MM.1S (cell line): ENCODE measurements around the gene BCAS3.

Experiments
- DNase-seq: peaks from one replicate; pipeline ENCODE4 v3.0.0-alpha.2; 2015
- H2AFZ ChIP-seq: fragments of 300-600 bp; sonication (generic); 2 replicates; pipeline ENCODE4 v1.6.0; 2016; ENCODE audit warnings: antibody characterized with exemption, low read length
- H3F3A ChIP-seq: fragments of 300-600 bp; sonication (generic); 2 replicates; pipeline ENCODE4 v1.6.1; 2016; ENCODE audit warnings: mild to moderate bottlenecking, antibody characterized with exemption, low read length, moderate library complexity, mixed read lengths; ENCODE audit not compliant: insufficient read depth
- H3K27ac ChIP-seq: fragments of 300-600 bp; sonication (generic); 2 replicates; pipeline ENCODE4 v1.5.1; 2016; ENCODE audit warnings: mild to moderate bottlenecking, low read length
- H3K27me3 ChIP-seq: fragments of 300-600 bp; sonication (generic); replicated peaks from 2 replicates; pipeline ENCODE4 v1.6.0; 2016; ENCODE audit warnings: low read length; ENCODE audit not compliant: insufficient read depth
- H3K36me3 ChIP-seq: fragments of 300-600 bp; sonication (generic); replicated peaks from 2 replicates; pipeline ENCODE4 v1.6.1; 2016; ENCODE audit warnings: mild to moderate bottlenecking, low read length, mixed read lengths; ENCODE audit not compliant: insufficient read depth
- H3K4me1 ChIP-seq: fragments of 300-600 bp; sonication (generic); 2 replicates; pipeline ENCODE4 v1.6.1; 2016; ENCODE audit warnings: low read length, mixed read lengths
- H3K4me2 ChIP-seq: fragments of 300-600 bp; sonication (generic); 2 replicates; pipeline ENCODE4 v1.6.0; 2016; ENCODE audit warnings: low read depth, low read length
- H3K4me3 ChIP-seq: fragments of 300-600 bp; sonication (generic); 2 replicates; pipeline ENCODE4 v1.5.1; 2016; ENCODE audit warnings: low read length, mixed read lengths
- H3K79me2 ChIP-seq: fragments of 300-600 bp; sonication (generic); 2 replicates; pipeline ENCODE4 v1.6.1; 2016; ENCODE audit warnings: mixed run types, low read length, mixed read lengths
- H3K9ac ChIP-seq: fragments of 300-600 bp; sonication (generic); 2 replicates; pipeline ENCODE4 v1.6.1; 2016; ENCODE audit warnings: low read length, mixed read lengths
- H3K9me2 ChIP-seq: fragments of 300-600 bp; sonication (generic); replicated peaks from 2 replicates; pipeline ENCODE4 v1.6.1; 2016; ENCODE audit warnings: mild to moderate bottlenecking, low read length, mixed read lengths; ENCODE audit not compliant: insufficient read depth
- H3K9me3 ChIP-seq: fragments of 300-600 bp; sonication (generic); replicated peaks from 2 replicates; pipeline ENCODE4 v1.6.1; 2016; ENCODE audit warnings: mild to moderate bottlenecking, low read length, mixed read lengths; ENCODE audit not compliant: insufficient read depth
- H4K20me1 ChIP-seq: fragments of 300-600 bp; sonication (generic); 2 replicates; pipeline ENCODE4 v1.6.1; 2016; ENCODE audit warnings: mild to moderate bottlenecking, low read length, moderate library complexity, mixed read lengths; ENCODE audit not compliant: insufficient read depth
- EZH2 ChIP-seq: fragments of 300-600 bp; sonication (generic); optimal IDR thresholded peaks from 2 replicates; pipeline ENCODE3; 2017; ENCODE audit warnings: low read depth, mild to moderate bottlenecking, antibody characterized with exemption, low read length, mixed read lengths
- EZH2phosphoT487 ChIP-seq: fragments of 300-600 bp; sonication (generic); IDR thresholded peaks from 2 replicates; pipeline ENCODE4 v1.6.1; 2018; ENCODE audit warnings: antibody characterized with exemption, low read length
- TF ChIP-seq, protein P1 (sequence below): fragments of 300-600 bp; sonication (generic); IDR thresholded peaks from 2 replicates; pipeline ENCODE4 v1.5.1; 2016; ENCODE audit warnings: antibody characterized with exemption, low read length, mixed read lengths

The BCAS3 gene

GRCh38 chr17:60782742-60783141 lies 105.1 kb downstream of the BCAS3 start:
- Histone ChIP-seq H3K27me3 (no peaks in the 10 kb centered on the region), H3F3A (no peaks in the 10 kb centered on the region), H3K4me1 (no peaks in the 10 kb centered on the region), H3K4me3 (no peak overlapping the region), H3K9me2 (no peaks in the 10 kb centered on the region), H3K79me2 (no peaks in the 10 kb centered on the region), H3K27ac (no peak overlapping the region), H3K4me2 (no peak overlapping the region), H3K9me3 (no peaks in the 10 kb centered on the region), H3K36me3 (no peaks in the 10 kb centered on the region), H4K20me1 (no peaks in the 10 kb centered on the region), H2AFZ (no peak overlapping the region), H3K9ac (no peak overlapping the region)
- TF ChIP-seq, protein P1, sequence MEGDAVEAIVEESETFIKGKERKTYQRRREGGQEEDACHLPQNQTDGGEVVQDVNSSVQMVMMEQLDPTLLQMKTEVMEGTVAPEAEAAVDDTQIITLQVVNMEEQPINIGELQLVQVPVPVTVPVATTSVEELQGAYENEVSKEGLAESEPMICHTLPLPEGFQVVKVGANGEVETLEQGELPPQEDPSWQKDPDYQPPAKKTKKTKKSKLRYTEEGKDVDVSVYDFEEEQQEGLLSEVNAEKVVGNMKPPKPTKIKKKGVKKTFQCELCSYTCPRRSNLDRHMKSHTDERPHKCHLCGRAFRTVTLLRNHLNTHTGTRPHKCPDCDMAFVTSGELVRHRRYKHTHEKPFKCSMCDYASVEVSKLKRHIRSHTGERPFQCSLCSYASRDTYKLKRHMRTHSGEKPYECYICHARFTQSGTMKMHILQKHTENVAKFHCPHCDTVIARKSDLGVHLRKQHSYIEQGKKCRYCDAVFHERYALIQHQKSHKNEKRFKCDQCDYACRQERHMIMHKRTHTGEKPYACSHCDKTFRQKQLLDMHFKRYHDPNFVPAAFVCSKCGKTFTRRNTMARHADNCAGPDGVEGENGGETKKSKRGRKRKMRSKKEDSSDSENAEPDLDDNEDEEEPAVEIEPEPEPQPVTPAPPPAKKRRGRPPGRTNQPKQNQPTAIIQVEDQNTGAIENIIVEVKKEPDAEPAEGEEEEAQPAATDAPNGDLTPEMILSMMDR: no peak
- TF ChIP-seq EZH2phosphoT487 (no peak), EZH2 (no peak)
- no peak for DNase-seq

DNA sequence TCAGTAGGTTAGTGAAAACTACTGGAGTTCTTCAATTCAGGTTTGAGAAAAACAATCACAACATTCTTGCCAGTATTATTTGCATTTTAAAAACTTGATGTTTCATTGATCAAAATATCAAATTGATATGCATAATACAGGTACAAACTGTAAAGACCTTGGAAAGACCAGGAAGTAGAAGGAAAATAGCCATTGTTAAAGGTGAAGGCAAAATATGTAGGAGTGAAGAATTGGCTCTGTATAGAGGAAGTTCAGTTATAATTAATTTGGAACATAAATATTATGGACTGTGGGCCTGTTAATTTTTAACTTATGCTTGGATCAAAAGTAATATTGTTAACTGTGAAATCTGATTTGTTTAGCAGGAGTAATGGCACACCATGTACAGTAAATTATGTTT lies 112.6 kb downstream of the BCAS3 start:
- H3K4me2 ChIP-seq: no peak overlapping the region
- H3K9me3 ChIP-seq: no peaks in the 10 kb centered on the region
- H3K9ac ChIP-seq: no peak overlapping the region
- H3K4me3 ChIP-seq: no peak overlapping the region
- no peak overlapping the region for H2AFZ ChIP-seq
- H3K9me2 ChIP-seq: no peaks in the 10 kb centered on the region
- no peaks in the 10 kb centered on the region for H3K79me2 ChIP-seq
- H3K27me3 ChIP-seq: no peaks in the 10 kb centered on the region
- H3K36me3 ChIP-seq: no peaks in the 10 kb centered on the region
- H4K20me1 ChIP-seq: no peaks in the 10 kb centered on the region
- TF ChIP-seq EZH2phosphoT487 (no peak), EZH2 (no peak)
- TF ChIP-seq, protein P1: no peak
- H3K4me1 ChIP-seq: no peaks in the 10 kb centered on the region
- H3F3A ChIP-seq: no peaks in the 10 kb centered on the region
- no peak overlapping the region for H3K27ac ChIP-seq
- DNase-seq: no peak

DNA sequence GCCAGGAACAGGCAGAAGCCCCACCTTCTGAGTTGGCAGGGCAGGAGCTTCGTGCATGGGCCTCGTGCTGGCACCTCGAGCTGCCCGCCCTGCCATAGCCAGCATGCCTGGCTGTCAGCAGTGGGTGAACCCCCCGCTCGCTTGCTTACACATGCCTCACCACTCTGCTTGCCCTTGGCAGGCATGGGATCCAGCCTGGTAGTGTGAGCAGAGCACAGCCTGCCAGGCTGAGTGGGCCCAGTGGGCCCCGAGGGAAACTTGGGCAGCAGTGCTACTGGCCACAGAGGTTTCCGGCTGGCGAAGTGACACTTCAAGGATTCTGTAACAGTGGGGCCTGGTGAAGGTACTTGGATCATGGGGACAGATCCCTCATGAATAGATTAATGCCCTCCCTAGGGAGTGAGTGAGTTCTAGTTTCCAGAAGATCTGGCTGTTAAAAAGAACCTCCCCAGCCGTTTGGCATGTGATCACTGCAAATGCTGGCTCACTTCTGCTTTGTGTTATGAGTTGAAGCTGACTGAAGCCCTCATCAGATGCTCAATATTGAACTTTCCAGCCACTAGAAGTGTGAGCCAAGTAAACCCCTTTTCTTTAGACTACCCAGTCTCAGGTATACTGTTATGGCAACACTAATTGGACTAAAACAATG lies 114.7 kb downstream of the BCAS3 start:
- Histone ChIP-seq H3K9me3 (no peaks in the 10 kb centered on the region), H3K9me2 (no peaks in the 10 kb centered on the region), H3K4me1 (no peaks in the 10 kb centered on the region), H3K4me3 (no peak overlapping the region), H3K36me3 (no peaks in the 10 kb centered on the region), H4K20me1 (no peaks in the 10 kb centered on the region), H3F3A (no peaks in the 10 kb centered on the region), H3K4me2 (no peak overlapping the region), H3K27me3 (no peaks in the 10 kb centered on the region), H3K79me2 (no peaks in the 10 kb centered on the region), H3K9ac (no peak overlapping the region), H2AFZ (no peak overlapping the region), H3K27ac (no peak overlapping the region)
- TF ChIP-seq EZH2phosphoT487 (no peak), EZH2 (no peak)
- TF ChIP-seq, protein P1: no peak
- no peak for DNase-seq
